GM23338 (cell line): Measurements from ENCODE around the gene IMPG1. TPM values are rescaled to one million over a fixed set of nuclear protein-coding genes. Genes with fewer than 3 reads are reported as not detected.

ENCODE experiments used
- ATAC-seq: fragments of 200-7000 bp; cut with Tn5 transposase; 3 replicates; pipeline ENCODE4 v1.9.1; 2020
- DNase-seq: peaks from one replicate; pipeline ENCODE4 v3.0.0-alpha.2; 2015; ENCODE audit warnings: low spot score
- H2AFZ ChIP-seq: fragments of 200-600 bp; sonication (generic); 2 replicates; pipeline ENCODE4 v1.8.0; 2016; ENCODE audit warnings: antibody characterized with exemption, mild to moderate bottlenecking, moderate library complexity
- H3F3A ChIP-seq: fragments of 200-600 bp; sonication (generic); replicated peaks from 2 replicates; pipeline ENCODE4 v1.8.0; 2017; ENCODE audit warnings: antibody characterized with exemption, mixed run types, low read depth
- H3K27ac ChIP-seq: fragments of 200-600 bp; sonication (generic); 2 replicates; pipeline ENCODE4 v1.6.1; 2016; ENCODE audit warnings: low read depth
- H3K27me3 ChIP-seq: fragments of 200-600 bp; sonication (generic); 2 replicates; pipeline ENCODE4 v1.8.0; 2016; ENCODE audit warnings: mild to moderate bottlenecking, mixed run types, moderate library complexity; ENCODE audit not compliant: insufficient read depth
- H3K36me3 ChIP-seq: fragments of 200-600 bp; sonication (generic); 2 replicates; pipeline ENCODE4 v1.8.0; 2016; ENCODE audit warnings: mild to moderate bottlenecking; ENCODE audit not compliant: insufficient read depth
- H3K4me1 ChIP-seq: fragments of 200-600 bp; sonication (generic); 2 replicates; pipeline ENCODE4 v1.8.0; 2016; ENCODE audit warnings: mild to moderate bottlenecking, moderate library complexity; ENCODE audit not compliant: insufficient read depth
- H3K4me2 ChIP-seq: fragments of 200-600 bp; sonication (generic); 2 replicates; pipeline ENCODE4 v1.7.1; 2017; ENCODE audit warnings: mixed run types
- H3K4me3 ChIP-seq: fragments of 200-600 bp; sonication (generic); 2 replicates; pipeline ENCODE4 v1.6.1; 2016; ENCODE audit warnings: mixed run types
- H3K79me2 ChIP-seq: fragments of 200-600 bp; sonication (generic); replicated peaks from 2 replicates; pipeline ENCODE4 v1.8.0; 2017; ENCODE audit warnings: mild to moderate bottlenecking; ENCODE audit not compliant: insufficient read depth
- H3K9me2 ChIP-seq: fragments of 200-600 bp; sonication (generic); 2 replicates; pipeline ENCODE4 v1.8.0; 2017; ENCODE audit not compliant: insufficient read depth
- H4K20me1 ChIP-seq: fragments of 200-600 bp; sonication (generic); replicated peaks from 2 replicates; pipeline ENCODE4 v1.8.0; 2017; ENCODE audit warnings: mild to moderate bottlenecking; ENCODE audit not compliant: insufficient read depth
- H3K27ac Mint-ChIP-seq: 2 replicates; pipeline ENCODE4 v1.8.0; 2020; ENCODE audit warnings: inconsistent platforms, mild to moderate bottlenecking, moderate library complexity, mixed read lengths
- H3K27me3 Mint-ChIP-seq: 3 replicates; pipeline ENCODE4 v1.8.0; 2022; ENCODE audit warnings: low read depth, mild to moderate bottlenecking, moderate library complexity, mixed read lengths, inconsistent platforms; ENCODE audit not compliant: insufficient read depth, poor library complexity
- H3K36me3 Mint-ChIP-seq: 3 replicates; pipeline ENCODE4 v1.8.0; 2021; ENCODE audit warnings: low read depth, mild to moderate bottlenecking, inconsistent platforms, moderate library complexity, mixed read lengths
- H3K4me1 Mint-ChIP-seq: 3 replicates; pipeline ENCODE4 v1.8.0; 2020; ENCODE audit warnings: mild to moderate bottlenecking, inconsistent platforms, mixed read lengths
- H3K4me3 Mint-ChIP-seq: 3 replicates; pipeline ENCODE4 v1.8.0; 2021; ENCODE audit warnings: moderate library complexity, mild to moderate bottlenecking, inconsistent platforms, mixed read lengths
- H3K9me3 Mint-ChIP-seq: 3 replicates; pipeline ENCODE4 v1.8.0; 2020; ENCODE audit warnings: moderate library complexity, mild to moderate bottlenecking, inconsistent platforms, mixed read lengths
- CREB1 ChIP-seq: fragments of 250-450 bp; sonication (Bioruptor Pico); IDR thresholded peaks from 2 replicates; pipeline ENCODE4 v1.5.0; 2020; ENCODE audit warnings: low read depth, mild to moderate bottlenecking, moderate library complexity
- CTCF ChIP-seq, 2 experiments: fragments of 200-600 bp in 1 of 2; sonication (generic) in 1 of 2; conservative IDR thresholded peaks; 2 replicates each; pipeline versions ENCODE4 v1.5.1 to v1.6.1; 2016 to 2017; ENCODE audit warnings: antibody characterized with exemption in 2 of 2, low read depth in 2 of 2, mild to moderate bottlenecking in 2 of 2, moderate library complexity in 1 of 2
- EZH2 ChIP-seq: fragments of 200-600 bp; sonication (generic); IDR thresholded peaks from one replicate; pipeline ENCODE4 v1.8.0; 2017; ENCODE audit warnings: antibody characterized with exemption, mild to moderate bottlenecking, low read depth; ENCODE audit not compliant: unreplicated experiment
- EZH2phosphoT487 ChIP-seq: fragments of 200-600 bp; sonication (generic); IDR thresholded peaks from one replicate; pipeline ENCODE4 v1.8.1; 2018; ENCODE audit warnings: antibody characterized with exemption; ENCODE audit not compliant: unreplicated experiment
- JUNB ChIP-seq: IDR thresholded peaks from one replicate; pipeline ENCODE4 v1.6.1; 2016; ENCODE audit warnings: antibody characterized with exemption; ENCODE audit not compliant: unreplicated experiment
- NANOG ChIP-seq: IDR thresholded peaks from 2 replicates; pipeline ENCODE4 v1.6.1; 2016; ENCODE audit warnings: antibody characterized with exemption, borderline replicate concordance
- POLR2AphosphoS5 ChIP-seq: IDR thresholded peaks from 2 replicates; pipeline ENCODE4 v1.6.1; 2016; ENCODE audit warnings: antibody characterized with exemption, low read depth
- REST ChIP-seq: IDR thresholded peaks from one replicate; pipeline ENCODE4 v1.6.1; 2018; ENCODE audit warnings: antibody characterized with exemption; ENCODE audit not compliant: unreplicated experiment
- STAT1 ChIP-seq: IDR thresholded peaks from one replicate; pipeline ENCODE4 v1.6.1; 2016; ENCODE audit warnings: antibody characterized with exemption; ENCODE audit not compliant: unreplicated experiment
- ZNF114 ChIP-seq: fragments of 250-450 bp; sonication (Bioruptor Pico); IDR thresholded peaks from 2 replicates; pipeline ENCODE4 v1.5.0; 2020; ENCODE audit warnings: mild to moderate bottlenecking, moderate library complexity
- ZNF331 ChIP-seq: fragments of 250-450 bp; sonication (Bioruptor Pico); IDR thresholded peaks from 2 replicates; pipeline ENCODE4 v1.5.0; 2020; ENCODE audit warnings: low read depth, mild to moderate bottlenecking, moderate library complexity
- ZNF462 ChIP-seq: fragments of 250-450 bp; sonication (Bioruptor Pico); IDR thresholded peaks from 2 replicates; pipeline ENCODE4 v1.5.0; 2020; ENCODE audit warnings: mild to moderate bottlenecking, moderate library complexity
- polyA plus RNA-seq: library from polyadenylated mRNA; unstranded; fragments of >200 nt; fragmentation: Nextera tagmentation; extraction: Ambion mirVana; gene quantifications from 2 replicates; pipeline ENCODE4 v1.2.1, GENCODE V29; 2016
- total RNA-seq: library from RNA; depleted of rRNA; stranded (reverse); fragments of >200 nt; shearing (Covaris generic); gene quantifications from 2 replicates; pipeline ENCODE4 v1.2.3, GENCODE V29; 2014
- TF ChIP-seq, protein P1 (sequence below): IDR thresholded peaks from 2 replicates; pipeline ENCODE4 v1.6.1; 2016; ENCODE audit warnings: antibody characterized with exemption

IMPG1 gene
- total and polyA plus RNA-seq, 2 experiments from 2014 or later: not detected

DNA sequence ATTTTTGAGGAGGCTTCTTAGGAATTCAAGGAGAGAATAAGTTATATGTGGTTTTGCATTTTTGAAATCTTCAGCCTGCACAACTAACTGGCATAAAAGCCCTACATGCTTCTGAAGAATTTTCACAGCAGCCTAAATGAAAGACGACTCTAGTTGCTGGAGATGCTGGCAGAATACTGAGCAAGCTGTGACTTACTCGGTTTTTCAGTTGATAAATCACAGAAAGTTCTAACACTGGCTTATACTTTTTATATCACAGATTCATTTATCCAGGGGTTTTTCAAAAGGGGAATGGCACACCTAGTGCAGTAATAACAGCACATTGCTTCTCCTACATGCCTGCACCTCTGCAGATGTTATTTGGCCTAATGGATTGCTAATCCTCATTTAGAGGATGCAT, 134.6 kb downstream of the IMPG1 start:
- no peak overlapping the region for H3K27ac Mint-ChIP-seq
- no peaks in the 10 kb centered on the region for H3K4me1 ChIP-seq
- H3K4me1 Mint-ChIP-seq: peaks cover 14% of the 10 kb centered on the region; the same call in 2 of the 3 replicates
- no peak overlapping the region for H3K4me2 ChIP-seq
- no peak overlapping the region for H3K4me3 ChIP-seq
- no peak overlapping the region for H3K27ac ChIP-seq
- no peak for ATAC-seq
- H3K9me2 ChIP-seq: no peaks in the 10 kb centered on the region
- peaks cover 3% of the 10 kb centered on the region; the same call in 1 of the 3 replicates for H3K9me3 Mint-ChIP-seq
- no peak overlapping the region for H3K4me3 Mint-ChIP-seq
- H4K20me1 ChIP-seq: no peaks in the 10 kb centered on the region
- H3K79me2 ChIP-seq: no peaks in the 10 kb centered on the region
- TF ChIP-seq, protein P1, sequence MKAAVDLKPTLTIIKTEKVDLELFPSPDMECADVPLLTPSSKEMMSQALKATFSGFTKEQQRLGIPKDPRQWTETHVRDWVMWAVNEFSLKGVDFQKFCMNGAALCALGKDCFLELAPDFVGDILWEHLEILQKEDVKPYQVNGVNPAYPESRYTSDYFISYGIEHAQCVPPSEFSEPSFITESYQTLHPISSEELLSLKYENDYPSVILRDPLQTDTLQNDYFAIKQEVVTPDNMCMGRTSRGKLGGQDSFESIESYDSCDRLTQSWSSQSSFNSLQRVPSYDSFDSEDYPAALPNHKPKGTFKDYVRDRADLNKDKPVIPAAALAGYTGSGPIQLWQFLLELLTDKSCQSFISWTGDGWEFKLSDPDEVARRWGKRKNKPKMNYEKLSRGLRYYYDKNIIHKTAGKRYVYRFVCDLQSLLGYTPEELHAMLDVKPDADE: no peak
- TF ChIP-seq CREB1 (CRISPR knock-in tag) (no peak), REST (no peak), ZNF331 (no peak), NANOG (no peak), EZH2phosphoT487 (no peak), POLR2AphosphoS5 (no peak), STAT1 (no peak), ZNF462 (no peak), CTCF (conservative IDR thresholded peaks at IDR 0.05; ENCODE audit: low read depth in 2 of 2) (no peak), JUNB (no peak), EZH2 (no peak), ZNF114 (no peak)
- DNase-seq: no peak
- H2AFZ ChIP-seq: no peak overlapping the region
- peaks cover 32% of the 10 kb centered on the region for H3K27me3 ChIP-seq
- H3K36me3 ChIP-seq: no peaks in the 10 kb centered on the region
- H3F3A ChIP-seq: no peaks in the 10 kb centered on the region
- H3K27me3 Mint-ChIP-seq: peaks cover 10% of the 10 kb centered on the region
- H3K36me3 Mint-ChIP-seq: peaks cover 3% of the 10 kb centered on the region; the same call in 1 of the 3 replicates
